Measurements from ENCODE around the gene RCOR2. TPM values are rescaled to one million over a fixed set of nuclear protein-coding genes. Genes with fewer than 3 reads are reported as not detected.
A peak's percentile ranks its signal among the peaks of the same experiment; 100 is the strongest.

RCOR2 gene
- polyA plus RNA-seq, 1 donor (not counting 4 experiments of a cell fraction or from before 2014, with no cell fraction given) = 0.46 TPM

DNA sequence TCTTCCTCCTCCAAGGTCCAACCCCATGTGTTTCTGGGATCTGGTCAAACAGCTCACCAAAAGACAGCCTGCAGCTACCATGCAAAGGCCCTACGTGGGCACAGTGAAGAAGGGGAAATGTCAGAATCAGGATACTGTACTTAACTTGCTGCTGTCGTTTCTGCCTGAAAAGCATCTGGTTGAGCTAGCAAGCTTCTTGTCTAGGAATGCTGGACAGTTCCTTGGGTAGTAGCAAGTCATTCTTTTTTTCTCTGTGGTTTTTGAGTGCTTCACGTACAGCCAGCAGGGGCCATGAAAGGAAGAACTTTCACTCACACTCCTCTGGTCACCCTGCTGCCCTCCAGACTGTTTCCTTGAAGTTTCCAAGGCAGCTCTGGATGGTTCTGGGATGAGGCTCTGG is 24.7 kb downstream of the RCOR2 start:
- no peaks in the 10 kb centered on the region for H3K9me1 ChIP-seq (ENCODE audit: control insufficient read depth, extremely low read depth, insufficient read depth, low read length)
- peaks cover 64% of the 10 kb centered on the region for H3K79me2 ChIP-seq (ENCODE audit: control insufficient read depth, insufficient read depth, low read length)
- no peak overlapping the region for H3K4me2 ChIP-seq (ENCODE audit: control insufficient read depth, extremely low read depth, insufficient read depth, low read depth, low read length)
- H4K20me1 ChIP-seq (ENCODE audit: control insufficient read depth, extremely low read depth, insufficient read depth, low read length) = peaks cover 8% of the 10 kb centered on the region
- H2AFZ ChIP-seq (ENCODE audit: control insufficient read depth, low read length) = no peak overlapping the region
- H3K4me1 ChIP-seq (ENCODE audit: control insufficient read depth, extremely low read depth, insufficient read depth, low read length) = peaks cover 32% of the 10 kb centered on the region
- peaks cover 9 to 28% of the 10 kb centered on the region in 2 experiments for H3K36me3 ChIP-seq (ENCODE audit: control insufficient read depth in 2 of 2, extremely low read depth in 1 of 2, insufficient read depth in 2 of 2, low read length in 2 of 2)
- DNase-seq (ENCODE audit: low read depth, low spot score) (no peak), FAIRE-seq (no peak)
- no peaks in the 10 kb centered on the region for H3K27me3 ChIP-seq (ENCODE audit: control insufficient read depth, extremely low read depth, insufficient read depth, low read length)
- no peak overlapping the region for H3K27ac ChIP-seq (ENCODE audit: control insufficient read depth, insufficient read depth, low read length)
- no peak overlapping the region for H3K4me3 ChIP-seq (ENCODE audit: control insufficient read depth in 2 of 3, extremely low read depth in 1 of 3, insufficient read depth in 2 of 3, low read depth in 1 of 3, low read length in 3 of 3)
- H3K9ac ChIP-seq (ENCODE audit: control insufficient read depth, extremely low read depth, insufficient read depth, low read length) = no peak overlapping the region
- TF ChIP-seq, protein P1, sequence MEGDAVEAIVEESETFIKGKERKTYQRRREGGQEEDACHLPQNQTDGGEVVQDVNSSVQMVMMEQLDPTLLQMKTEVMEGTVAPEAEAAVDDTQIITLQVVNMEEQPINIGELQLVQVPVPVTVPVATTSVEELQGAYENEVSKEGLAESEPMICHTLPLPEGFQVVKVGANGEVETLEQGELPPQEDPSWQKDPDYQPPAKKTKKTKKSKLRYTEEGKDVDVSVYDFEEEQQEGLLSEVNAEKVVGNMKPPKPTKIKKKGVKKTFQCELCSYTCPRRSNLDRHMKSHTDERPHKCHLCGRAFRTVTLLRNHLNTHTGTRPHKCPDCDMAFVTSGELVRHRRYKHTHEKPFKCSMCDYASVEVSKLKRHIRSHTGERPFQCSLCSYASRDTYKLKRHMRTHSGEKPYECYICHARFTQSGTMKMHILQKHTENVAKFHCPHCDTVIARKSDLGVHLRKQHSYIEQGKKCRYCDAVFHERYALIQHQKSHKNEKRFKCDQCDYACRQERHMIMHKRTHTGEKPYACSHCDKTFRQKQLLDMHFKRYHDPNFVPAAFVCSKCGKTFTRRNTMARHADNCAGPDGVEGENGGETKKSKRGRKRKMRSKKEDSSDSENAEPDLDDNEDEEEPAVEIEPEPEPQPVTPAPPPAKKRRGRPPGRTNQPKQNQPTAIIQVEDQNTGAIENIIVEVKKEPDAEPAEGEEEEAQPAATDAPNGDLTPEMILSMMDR (optimal IDR thresholded peaks at IDR 0.05 in 1 of 3, IDR thresholded peaks at IDR 0.05 in 1 of 3, conservative IDR thresholded peaks at IDR 0.05 in 1 of 3; ENCODE audit: extremely low read depth in 1 of 3, insufficient read depth in 2 of 3, low read length in 3 of 3) = no peak
- TF ChIP-seq EZH2 (IDR thresholded peaks at IDR 0.05; ENCODE audit: low read length) = no peak
- dilution Hi-C loops (cut with MboI; ENCODE audit: extremely low pct_ligation_motif_present, low sequenced_read_pairs) = no loop called here
- H3K9me3 ChIP-seq (ENCODE audit: control insufficient read depth, low read depth, low read length) = no peaks in the 10 kb centered on the region

DNA sequence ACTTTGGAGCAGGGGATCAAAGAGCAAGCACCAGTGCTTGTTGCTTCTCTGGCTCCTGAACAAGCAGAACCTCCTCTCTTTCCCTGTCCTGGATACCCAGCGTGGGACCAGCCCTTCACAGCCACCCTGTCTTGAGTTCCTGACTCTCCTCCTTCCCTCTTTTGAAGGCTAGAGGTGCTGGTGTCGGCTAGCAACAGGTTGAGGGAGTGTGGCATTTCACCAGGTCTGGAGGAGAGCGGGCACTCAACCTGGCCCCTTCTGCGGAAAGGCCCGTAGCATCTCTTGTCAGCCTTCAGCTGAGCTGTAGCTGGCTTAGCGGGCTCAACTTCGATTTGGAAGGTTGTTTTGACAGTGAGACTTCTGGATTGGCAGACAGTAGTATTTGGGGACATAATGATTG is 26.6 kb downstream of the RCOR2 start:
- H3K4me3 ChIP-seq (ENCODE audit: control insufficient read depth in 2 of 3, extremely low read depth in 1 of 3, insufficient read depth in 2 of 3, low read depth in 1 of 3, low read length in 3 of 3) = no peak overlapping the region
- peaks cover 8% of the 10 kb centered on the region for H4K20me1 ChIP-seq (ENCODE audit: control insufficient read depth, extremely low read depth, insufficient read depth, low read length)
- no peaks in the 10 kb centered on the region for H3K27me3 ChIP-seq (ENCODE audit: control insufficient read depth, extremely low read depth, insufficient read depth, low read length)
- TF ChIP-seq, protein P1 (optimal IDR thresholded peaks at IDR 0.05 in 1 of 3, IDR thresholded peaks at IDR 0.05 in 1 of 3, conservative IDR thresholded peaks at IDR 0.05 in 1 of 3; ENCODE audit: extremely low read depth in 1 of 3, insufficient read depth in 2 of 3, low read length in 3 of 3) = no peak
- no peak for TF ChIP-seq EZH2 (IDR thresholded peaks at IDR 0.05; ENCODE audit: low read length)
- H3K9me3 ChIP-seq (ENCODE audit: control insufficient read depth, low read depth, low read length) = no peaks in the 10 kb centered on the region
- no peak overlapping the region for H3K9ac ChIP-seq (ENCODE audit: control insufficient read depth, extremely low read depth, insufficient read depth, low read length)
- H3K79me2 ChIP-seq (ENCODE audit: control insufficient read depth, insufficient read depth, low read length) = peaks cover 68% of the 10 kb centered on the region
- H3K27ac ChIP-seq (ENCODE audit: control insufficient read depth, insufficient read depth, low read length) = no peak overlapping the region
- H3K9me1 ChIP-seq (ENCODE audit: control insufficient read depth, extremely low read depth, insufficient read depth, low read length) = no peaks in the 10 kb centered on the region
- H3K4me2 ChIP-seq (ENCODE audit: control insufficient read depth, extremely low read depth, insufficient read depth, low read depth, low read length) = peak overlapping the region; percentile 39
- H3K36me3 ChIP-seq (ENCODE audit: control insufficient read depth in 2 of 2, extremely low read depth in 1 of 2, insufficient read depth in 2 of 2, low read length in 2 of 2) = peaks cover 9 to 14% of the 10 kb centered on the region in 2 experiments
- H2AFZ ChIP-seq (ENCODE audit: control insufficient read depth, low read length) = no peak overlapping the region
- H3K4me1 ChIP-seq (ENCODE audit: control insufficient read depth, extremely low read depth, insufficient read depth, low read length) = peaks cover 32% of the 10 kb centered on the region
- DNase-seq (ENCODE audit: low read depth, low spot score) (no peak), FAIRE-seq (no peak)
- dilution Hi-C loops (cut with MboI; ENCODE audit: extremely low pct_ligation_motif_present, low sequenced_read_pairs) = no loop called here

Data from keratinocyte (primary cell).